GM21723 (cell line): ENCODE data around the gene SLCO2A1.

ENCODE experiments used
- ATAC-seq: cut with Tn5 transposase; IDR thresholded peaks from one replicate; pipeline ENCODE4 v1.9.1; 2021; ENCODE audit warnings: mild to moderate bottlenecking, moderate library complexity; ENCODE audit not compliant: unreplicated experiment

The SLCO2A1 gene

GRCh38 chr3:134035836-134036235 lies 6.1 kb upstream of the SLCO2A1 start:
- ATAC-seq = no peak

- ATAC-seq = no peak
Measured at GRCh38 chr3:134034005-134034785, 4.5 kb upstream of the SLCO2A1 start.

GRCh38 chr3:134033315-134033996 lies 3.7 kb upstream of the SLCO2A1 start:
- ATAC-seq = no peak

GRCh38 chr3:134031348-134031915 lies 1.7 kb upstream of the SLCO2A1 start:
- no peak for ATAC-seq

GRCh38 chr3:134030379-134031347 lies 938 bp upstream of the SLCO2A1 start:
- no peak for ATAC-seq

- ATAC-seq = no peak
Measured at GRCh38 chr3:134029256-134029733, 430 bp downstream of the SLCO2A1 start.

GRCh38 chr3:134028486-134029255 lies 1.1 kb downstream of the SLCO2A1 start:
- ATAC-seq = no peak

- ATAC-seq = no peak
Measured at GRCh38 chr3:134027631-134028030, 2.1 kb downstream of the SLCO2A1 start.

GRCh38 chr3:134020135-134020680 lies 9.5 kb downstream of the SLCO2A1 start:
- no peak for ATAC-seq

GRCh38 chr3:134018850-134019249 lies 10.9 kb downstream of the SLCO2A1 start:
- ATAC-seq = no peak

GRCh38 chr3:134018406-134018805 lies 11.3 kb downstream of the SLCO2A1 start:
- no peak for ATAC-seq

- ATAC-seq = no peak
Measured at GRCh38 chr3:134017490-134017889, 12.2 kb downstream of the SLCO2A1 start.

GRCh38 chr3:134014270-134014669 lies 15.5 kb downstream of the SLCO2A1 start:
- ATAC-seq = no peak

- ATAC-seq = no peak
Measured at GRCh38 chr3:134013280-134013679, 16.4 kb downstream of the SLCO2A1 start.

GRCh38 chr3:134009345-134010000 lies 20.3 kb downstream of the SLCO2A1 start:
- ATAC-seq = no peak

- no peak for ATAC-seq
Measured at GRCh38 chr3:134008630-134009156, 21.0 kb downstream of the SLCO2A1 start.

GRCh38 chr3:134007819-134008218 lies 21.9 kb downstream of the SLCO2A1 start:
- no peak for ATAC-seq

- no peak for ATAC-seq
Measured at GRCh38 chr3:134004841-134005240, 24.9 kb downstream of the SLCO2A1 start.

- no peak for ATAC-seq
Measured at GRCh38 chr3:134003066-134003465, 26.7 kb downstream of the SLCO2A1 start.
